Fibroblast of lung (primary cell): ENCODE results near the gene CACTIN. TPM values are rescaled to one million over a fixed set of nuclear protein-coding genes. Genes with fewer than 3 reads are reported as not detected.

Experiments
- DNase-seq, 2 donors: peaks; one replicate each; pipeline versions ENCODE4 v3.0.0 to v3.0.0-alpha.2; 2010; ENCODE audit warnings: low read depth in 2 of 2
- H2AFZ ChIP-seq: 2 replicates; pipeline ENCODE4 v1.5.1; 2012; ENCODE audit warnings: low read length, control low read depth, inconsistent platforms
- H3K27ac ChIP-seq: 2 replicates; pipeline ENCODE4 v1.5.1; 2011; ENCODE audit warnings: low read length, control low read depth; ENCODE audit not compliant: insufficient read depth
- H3K27me3 ChIP-seq: 2 replicates; pipeline ENCODE4 v1.5.1; 2011; ENCODE audit warnings: mild to moderate bottlenecking, low read length; ENCODE audit not compliant: control insufficient read depth, insufficient read depth
- H3K36me3 ChIP-seq: 2 replicates; pipeline ENCODE4 v1.5.1; 2011; ENCODE audit warnings: low read length; ENCODE audit not compliant: control insufficient read depth, insufficient read depth
- H3K4me1 ChIP-seq: 2 replicates; pipeline ENCODE4 v1.5.1; 2011; ENCODE audit warnings: low read length; ENCODE audit not compliant: control insufficient read depth, insufficient read depth; ENCODE audit errors: extremely low read depth
- H3K4me2 ChIP-seq: 2 replicates; pipeline ENCODE4 v1.5.1; 2011; ENCODE audit warnings: low read length, control low read depth; ENCODE audit not compliant: insufficient read depth; ENCODE audit errors: extremely low read depth
- H3K4me3 ChIP-seq, 4 experiments: fragments of 200-600 bp in 1 of 4; sonication (generic) in 1 of 4; replicated peaks in 1 of 4; 2 replicates each; pipeline ENCODE4 v1.5.1; 2011 to 2016; ENCODE audit warnings: low read length in 4 of 4, low read depth in 3 of 4, mild to moderate bottlenecking in 3 of 4, control low read depth in 2 of 4, inconsistent platforms in 1 of 4, mixed read lengths in 1 of 4; ENCODE audit not compliant: insufficient read depth in 1 of 4; ENCODE audit errors: control extremely low read depth in 1 of 4
- H3K79me2 ChIP-seq: 2 replicates; pipeline ENCODE4 v1.5.1; 2012; ENCODE audit warnings: mild to moderate bottlenecking, low read length, inconsistent platforms; ENCODE audit not compliant: control insufficient read depth, insufficient read depth
- H3K9ac ChIP-seq: 2 replicates; pipeline ENCODE4 v1.5.1; 2011; ENCODE audit warnings: mild to moderate bottlenecking, low read length, control low read depth; ENCODE audit not compliant: insufficient read depth
- H3K9me3 ChIP-seq: 2 replicates; pipeline ENCODE4 v1.5.1; 2012; ENCODE audit warnings: low read depth, low read length; ENCODE audit not compliant: control insufficient read depth, insufficient read depth
- H4K20me1 ChIP-seq: 2 replicates; pipeline ENCODE4 v1.5.1; 2011; ENCODE audit warnings: low read length; ENCODE audit not compliant: control insufficient read depth, insufficient read depth; ENCODE audit errors: extremely low read depth
- CTCF ChIP-seq, 2 donors: IDR thresholded peaks in 1 of 2; conservative IDR thresholded peaks in 1 of 2; 1 replicate in 1 of 2; 2 replicates in 1 of 2; pipeline ENCODE4 v1.5.1; 2011 to 2012; ENCODE audit warnings: low read length in 2 of 2, control low read depth in 1 of 2, inconsistent platforms in 1 of 2, low read depth in 1 of 2, mild to moderate bottlenecking in 1 of 2
- EZH2 ChIP-seq: IDR thresholded peaks from 2 replicates; pipeline ENCODE4 v1.5.1; 2012; ENCODE audit warnings: low read length, control low read depth, mild to moderate bottlenecking; ENCODE audit errors: missing control alignments
- polyA plus RNA-seq, 2 donors: library from polyadenylated mRNA; depleted of rRNA in 1 of 2; stranded (reverse) in 1 of 2; unstranded in 1 of 2; fragments of >200 nt; gene quantifications; 2 replicates each; pipeline ENCODE4 v1.2.1, GENCODE V29; 2011 to 2012; ENCODE audit warnings: missing spikeins in 1 of 2
- total RNA-seq: library from RNA; depleted of rRNA; stranded (reverse); fragments of >200 nt; gene quantifications from 2 replicates; pipeline ENCODE4 v1.2.1, GENCODE V29; 2014

Gene CACTIN
- total and polyA plus RNA-seq, 2 donors (not counting 1 experiment from before 2014, with no cell fraction given): 6.7 to 19.7 TPM

DNA sequence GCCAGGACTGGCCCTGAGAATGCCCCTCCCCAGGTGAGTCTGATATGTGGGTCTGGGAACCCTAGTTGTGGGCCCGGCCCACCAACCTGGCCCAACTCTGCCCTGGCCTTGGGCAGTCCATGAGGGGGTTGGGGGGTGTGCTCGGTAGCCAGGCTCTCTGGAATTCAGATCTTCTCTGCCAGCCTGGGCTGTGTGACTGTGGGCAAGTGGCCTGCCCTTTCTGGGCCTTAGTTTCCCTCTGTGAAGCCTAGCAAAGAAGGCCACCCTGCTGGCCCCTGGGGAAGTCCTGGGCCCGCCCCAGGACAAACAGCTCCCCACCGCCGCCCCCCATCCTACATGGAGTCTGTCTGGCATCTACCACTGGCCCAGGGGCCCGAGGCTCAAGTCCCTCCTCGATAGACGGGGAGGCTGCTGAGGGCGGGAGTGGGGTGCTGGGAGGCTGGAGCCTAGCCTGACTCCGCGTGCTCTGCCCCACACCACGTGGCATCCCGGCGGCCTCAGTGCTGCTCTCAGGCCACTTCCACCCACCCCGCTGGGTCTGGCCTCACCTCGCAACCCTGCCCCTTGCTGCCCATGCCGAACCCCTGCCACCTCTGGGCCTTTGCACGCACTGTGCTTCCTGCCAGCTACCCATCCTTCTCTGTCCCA, 11.6 kb downstream of the CACTIN start:
- H3K9me3 ChIP-seq: no peaks in the 10 kb centered on the region
- no peak for DNase-seq
- H3K27ac ChIP-seq: no peak overlapping the region
- no peaks in the 10 kb centered on the region for H3K27me3 ChIP-seq
- H2AFZ ChIP-seq: no peak overlapping the region
- H3K36me3 ChIP-seq: peaks cover 22% of the 10 kb centered on the region
- H3K79me2 ChIP-seq: no peaks in the 10 kb centered on the region
- no peak overlapping the region for H3K4me2 ChIP-seq
- TF ChIP-seq CTCF (conservative IDR thresholded peaks at IDR 0.05 in 1 of 2, IDR thresholded peaks at IDR 0.05 in 1 of 2; ENCODE audit: low read depth in 1 of 2, low read length in 2 of 2) (no peak), EZH2 (no peak)
- no peak overlapping the region for H3K9ac ChIP-seq
- H4K20me1 ChIP-seq: no peaks in the 10 kb centered on the region
- no peak overlapping the region for H3K4me3 ChIP-seq
- H3K4me1 ChIP-seq: no peaks in the 10 kb centered on the region

GRCh38 chr19:3613818-3614661, 12.6 kb downstream of the CACTIN start:
- H3K4me1 ChIP-seq: no peaks in the 10 kb centered on the region
- H3K4me2 ChIP-seq: no peak overlapping the region
- no peak for TF ChIP-seq CTCF (conservative IDR thresholded peaks at IDR 0.05 in 1 of 2, IDR thresholded peaks at IDR 0.05 in 1 of 2; ENCODE audit: low read depth in 1 of 2, low read length in 2 of 2)
- no peak for TF ChIP-seq EZH2
- H3K27ac ChIP-seq: no peak overlapping the region
- peaks cover 20% of the 10 kb centered on the region for H3K36me3 ChIP-seq
- peak in 1 of 2 donors; percentile 31 for DNase-seq
- no peaks in the 10 kb centered on the region for H3K27me3 ChIP-seq
- H3K9me3 ChIP-seq: no peaks in the 10 kb centered on the region
- H2AFZ ChIP-seq: no peak overlapping the region
- no peaks in the 10 kb centered on the region for H4K20me1 ChIP-seq
- H3K9ac ChIP-seq: no peak overlapping the region
- no peaks in the 10 kb centered on the region for H3K79me2 ChIP-seq
- H3K4me3 ChIP-seq: no peak overlapping the region

GRCh38 chr19:3612901-3613741, 13.5 kb downstream of the CACTIN start:
- Histone ChIP-seq H2AFZ (no peak overlapping the region), H3K79me2 (no peaks in the 10 kb centered on the region), H3K9me3 (no peaks in the 10 kb centered on the region), H3K4me3 (no peak overlapping the region), H3K4me1 (no peaks in the 10 kb centered on the region), H3K36me3 (peaks cover 19% of the 10 kb centered on the region), H4K20me1 (no peaks in the 10 kb centered on the region), H3K9ac (no peak overlapping the region), H3K27ac (no peak overlapping the region), H3K27me3 (no peaks in the 10 kb centered on the region), H3K4me2 (no peak overlapping the region)
- TF ChIP-seq CTCF (conservative IDR thresholded peaks at IDR 0.05 in 1 of 2, IDR thresholded peaks at IDR 0.05 in 1 of 2; ENCODE audit: low read depth in 1 of 2, low read length in 2 of 2) (no peak), EZH2 (no peak)
- DNase-seq: peak in 1 of 2 donors; percentile 27
